ENCODE results near the gene IFT52. TPM values are rescaled to one million over a fixed set of nuclear protein-coding genes. Genes with fewer than 3 reads are reported as not detected.

Gene IFT52
- polyA plus RNA-seq, 3 donors = 17.6 to 28.1 (median 24.1) TPM

DNA sequence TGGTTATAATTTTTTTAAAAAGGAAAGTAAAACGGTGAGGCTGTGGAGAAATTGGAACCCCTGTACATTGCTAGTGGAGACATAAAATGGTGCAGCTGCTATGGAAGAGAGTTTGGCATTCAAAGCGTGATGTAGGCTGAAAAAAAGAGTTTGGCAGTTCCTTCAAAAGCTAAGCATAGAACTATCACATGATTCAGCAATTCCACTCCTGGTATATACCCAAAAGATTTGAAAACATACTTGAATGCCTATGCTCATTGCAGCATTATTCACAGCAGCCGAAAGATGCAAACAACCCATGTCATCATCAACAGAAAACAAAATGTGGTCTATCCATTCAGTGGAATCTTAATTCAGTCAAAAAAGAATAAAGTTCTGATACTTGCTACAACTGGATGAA is 36.4 kb upstream of the IFT52 start:
- Mint-ChIP-seq H3K36me3 (no peaks in the 10 kb centered on the region), H3K27me3 (ENCODE audit: low read depth in 3 of 3) (peaks cover 0 to 2% (median 0%) of the 10 kb centered on the region in 3 donors), H3K4me3 (peak overlapping the region; percentile 16 to 72), H3K27ac (peak overlapping the region; percentile 64 to 90 (median 79)), H3K9me3 (peaks cover 0 to 3% (median 0%) of the 10 kb centered on the region in 7 donors), H3K4me1 (peaks cover 51% of the 10 kb centered on the region)
- Histone ChIP-seq H4K20me1 (ENCODE audit: insufficient read depth, low read length) (no peaks in the 10 kb centered on the region), H2AFZ (ENCODE audit: insufficient read depth, low read depth, low read length, poor library complexity, severe bottlenecking) (peak overlapping the region; percentile 55), H3K9me3 (replicated peaks in 1 of 2; ENCODE audit: control insufficient read depth in 1 of 2, insufficient read depth in 1 of 2, low read length in 2 of 2) (no peaks in the 10 kb centered on the region), H3K79me2 (ENCODE audit: insufficient read depth, low read length) (no peaks in the 10 kb centered on the region), H3K4me3 (replicated peaks in 1 of 3; ENCODE audit: low read depth in 2 of 3, low read length in 3 of 3) (peak overlapping the region in 1 of 3 experiments; percentile 62), H3K36me3 (replicated peaks in 1 of 2; ENCODE audit: control insufficient read depth in 1 of 2, insufficient read depth in 2 of 2, low read length in 2 of 2) (no peaks in the 10 kb centered on the region), H3K4me2 (replicated peaks; ENCODE audit: extremely low read depth, low read length, poor library complexity, severe bottlenecking) (peak overlapping the region; percentile 51), H3K27ac (ENCODE audit: low read depth in 1 of 2, low read length in 2 of 2) (peak overlapping the region in 1 of 2 donors; percentile 70), H3K9ac (ENCODE audit: insufficient read depth, low read length, poor library complexity, severe bottlenecking) (no peak overlapping the region), H3K4me1 (ENCODE audit: control insufficient read depth in 1 of 2, insufficient read depth in 2 of 2, low read length in 2 of 2) (peaks cover 44 to 49% of the 10 kb centered on the region in 2 donors), H3K27me3 (ENCODE audit: control insufficient read depth in 2 of 2, insufficient read depth in 2 of 2, low read length in 2 of 2) (no peaks in the 10 kb centered on the region)
- intact Hi-C loops (cut with micrococcal nuclease) = no loop called here
- DNase-seq = peak in 1 of 3 donors; percentile 32
- whole genome bisulfite sequencing (ENCODE audit: insufficient coverage) = 20% methylated on average over 1 of the region's 3 CpGs
- TF ChIP-seq, protein P1, sequence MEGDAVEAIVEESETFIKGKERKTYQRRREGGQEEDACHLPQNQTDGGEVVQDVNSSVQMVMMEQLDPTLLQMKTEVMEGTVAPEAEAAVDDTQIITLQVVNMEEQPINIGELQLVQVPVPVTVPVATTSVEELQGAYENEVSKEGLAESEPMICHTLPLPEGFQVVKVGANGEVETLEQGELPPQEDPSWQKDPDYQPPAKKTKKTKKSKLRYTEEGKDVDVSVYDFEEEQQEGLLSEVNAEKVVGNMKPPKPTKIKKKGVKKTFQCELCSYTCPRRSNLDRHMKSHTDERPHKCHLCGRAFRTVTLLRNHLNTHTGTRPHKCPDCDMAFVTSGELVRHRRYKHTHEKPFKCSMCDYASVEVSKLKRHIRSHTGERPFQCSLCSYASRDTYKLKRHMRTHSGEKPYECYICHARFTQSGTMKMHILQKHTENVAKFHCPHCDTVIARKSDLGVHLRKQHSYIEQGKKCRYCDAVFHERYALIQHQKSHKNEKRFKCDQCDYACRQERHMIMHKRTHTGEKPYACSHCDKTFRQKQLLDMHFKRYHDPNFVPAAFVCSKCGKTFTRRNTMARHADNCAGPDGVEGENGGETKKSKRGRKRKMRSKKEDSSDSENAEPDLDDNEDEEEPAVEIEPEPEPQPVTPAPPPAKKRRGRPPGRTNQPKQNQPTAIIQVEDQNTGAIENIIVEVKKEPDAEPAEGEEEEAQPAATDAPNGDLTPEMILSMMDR (IDR thresholded peaks at IDR 0.05) = no peak

DNA sequence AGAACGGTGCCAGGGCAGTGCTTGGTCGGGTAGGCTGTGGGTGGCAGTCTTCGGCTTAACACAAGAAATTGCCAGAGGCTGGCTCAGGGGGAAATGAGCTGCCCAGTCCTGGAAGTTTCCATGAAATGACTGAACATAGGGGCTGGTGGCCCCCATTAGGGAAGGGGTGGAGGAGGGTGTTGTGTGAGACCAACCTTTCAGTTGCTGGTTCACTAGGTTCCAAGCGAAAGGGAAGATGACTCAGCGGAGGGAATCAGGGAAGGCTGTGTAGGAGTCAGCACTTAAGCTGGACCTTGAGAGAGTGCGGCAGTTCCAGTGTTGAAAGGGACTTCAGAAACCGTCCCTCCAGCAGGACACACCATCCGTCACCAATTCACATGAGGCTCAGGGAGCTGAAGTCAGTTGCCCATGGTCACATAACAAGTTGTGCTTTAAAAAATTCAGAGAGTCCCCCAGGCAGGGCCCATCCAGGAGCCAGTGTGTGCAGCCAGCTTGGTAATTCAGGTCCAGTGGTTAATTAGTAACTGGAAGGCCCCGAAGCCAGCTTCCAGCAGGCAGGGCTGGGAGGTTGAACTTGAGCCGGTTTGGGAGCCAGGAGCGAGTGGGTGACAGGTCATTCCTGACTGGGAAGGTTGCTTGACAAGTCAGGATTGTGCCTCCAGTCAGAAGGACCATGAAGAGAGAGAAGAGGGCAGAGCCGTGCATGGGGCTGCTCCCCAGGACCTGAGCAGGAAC is 32.2 kb upstream of the IFT52 start, which contains the start of gene SGK2:
TSS of gene SGK2 (plus strand) at position 616 of the 735 bp plus-strand sequence. CDS start 7,469 bp downstream, outside the sequence.
- Histone ChIP-seq H3K4me1 (ENCODE audit: control insufficient read depth in 1 of 2, insufficient read depth in 2 of 2, low read length in 2 of 2) (peaks cover 44 to 47% of the 10 kb centered on the region in 2 donors), H3K36me3 (replicated peaks in 1 of 2; ENCODE audit: control insufficient read depth in 1 of 2, insufficient read depth in 2 of 2, low read length in 2 of 2) (no peaks in the 10 kb centered on the region), H3K9me3 (replicated peaks in 1 of 2; ENCODE audit: control insufficient read depth in 1 of 2, insufficient read depth in 1 of 2, low read length in 2 of 2) (no peaks in the 10 kb centered on the region), H3K79me2 (ENCODE audit: insufficient read depth, low read length) (no peaks in the 10 kb centered on the region), H3K27me3 (ENCODE audit: control insufficient read depth in 2 of 2, insufficient read depth in 2 of 2, low read length in 2 of 2) (no peaks in the 10 kb centered on the region), H3K4me2 (replicated peaks; ENCODE audit: extremely low read depth, low read length, poor library complexity, severe bottlenecking) (no peak within 1 kb of the TSS), H4K20me1 (ENCODE audit: insufficient read depth, low read length) (no peaks in the 10 kb centered on the region), H3K9ac (ENCODE audit: insufficient read depth, low read length, poor library complexity, severe bottlenecking) (no peak within 1 kb of the TSS), H3K27ac (ENCODE audit: low read depth in 1 of 2, low read length in 2 of 2) (no peak within 1 kb of the TSS), H2AFZ (ENCODE audit: insufficient read depth, low read depth, low read length, poor library complexity, severe bottlenecking) (no peak within 1 kb of the TSS), H3K4me3 (replicated peaks in 1 of 3; ENCODE audit: low read depth in 2 of 3, low read length in 3 of 3) (no peak within 1 kb of the TSS)
- Mint-ChIP-seq H3K4me1 (peaks cover 49% of the 10 kb centered on the region), H3K4me3 (no peak within 1 kb of the TSS), H3K36me3 (no peaks in the 10 kb centered on the region), H3K27ac (peak within 1 kb of the TSS in 3 of 7 donors; percentile 48 to 66 (median 50)), H3K27me3 (ENCODE audit: low read depth in 3 of 3) (peaks cover 0 to 2% (median 0%) of the 10 kb centered on the region in 3 donors), H3K9me3 (peaks cover 0 to 4% (median 0%) of the 10 kb centered on the region in 7 donors)
- intact Hi-C loops (cut with micrococcal nuclease) = no loop called here
- DNase-seq = peak in 2 of 3 donors; percentile 7 to 21
- WGBS (ENCODE audit: insufficient coverage) = 69% methylated on average over 10 of the region's 12 CpGs
- TF ChIP-seq, protein P1 (IDR thresholded peaks at IDR 0.05) = no peak

Measured in CD14-positive monocyte (primary cell).